Limb (tissue), 2 donors: Measurements from ENCODE around the gene ARFIP1.

Source experiments
- DNase-seq, 2 donors: peaks; one replicate each; pipeline ENCODE4 v3.0.0-alpha.2; 2016; ENCODE audit errors: extremely low spot score in 2 of 2

The ARFIP1 gene

GRCh38 chr4:152938237-152938947 is 158.6 kb downstream of the ARFIP1 start:
- no peak for DNase-seq

- DNase-seq, result no peak
These were observed 159.9 kb downstream of the ARFIP1 start for GRCh38 chr4:152939621-152940020.

DNA sequence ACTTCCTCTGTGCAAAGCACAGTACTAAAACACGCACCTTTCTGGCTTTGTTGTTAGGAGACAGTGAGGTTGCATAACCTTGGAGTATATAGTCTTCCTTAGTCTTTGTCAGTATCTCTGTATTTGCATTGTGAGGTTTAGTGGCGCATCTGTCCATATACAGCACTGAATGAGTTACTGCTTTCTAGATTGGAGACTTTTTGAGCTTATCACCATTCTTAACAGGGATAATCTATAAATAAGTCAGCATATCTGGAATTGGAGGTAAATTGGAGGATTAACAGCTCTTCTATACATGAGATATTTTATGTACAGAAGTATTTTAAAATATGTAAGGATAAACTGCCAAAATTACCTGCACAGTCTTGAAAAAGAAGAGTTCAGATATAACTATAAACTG is 160.7 kb downstream of the ARFIP1 start:
- no peak for DNase-seq

GRCh38 chr4:152941411-152941810 is 161.7 kb downstream of the ARFIP1 start:
- no peak for DNase-seq

- no peak for DNase-seq
These were observed 162.6 kb downstream of the ARFIP1 start for GRCh38 chr4:152942346-152942745.

GRCh38 chr4:152943672-152944071 is 163.9 kb downstream of the ARFIP1 start:
- peak in 1 of 2 donors; percentile 66 for DNase-seq

DNA sequence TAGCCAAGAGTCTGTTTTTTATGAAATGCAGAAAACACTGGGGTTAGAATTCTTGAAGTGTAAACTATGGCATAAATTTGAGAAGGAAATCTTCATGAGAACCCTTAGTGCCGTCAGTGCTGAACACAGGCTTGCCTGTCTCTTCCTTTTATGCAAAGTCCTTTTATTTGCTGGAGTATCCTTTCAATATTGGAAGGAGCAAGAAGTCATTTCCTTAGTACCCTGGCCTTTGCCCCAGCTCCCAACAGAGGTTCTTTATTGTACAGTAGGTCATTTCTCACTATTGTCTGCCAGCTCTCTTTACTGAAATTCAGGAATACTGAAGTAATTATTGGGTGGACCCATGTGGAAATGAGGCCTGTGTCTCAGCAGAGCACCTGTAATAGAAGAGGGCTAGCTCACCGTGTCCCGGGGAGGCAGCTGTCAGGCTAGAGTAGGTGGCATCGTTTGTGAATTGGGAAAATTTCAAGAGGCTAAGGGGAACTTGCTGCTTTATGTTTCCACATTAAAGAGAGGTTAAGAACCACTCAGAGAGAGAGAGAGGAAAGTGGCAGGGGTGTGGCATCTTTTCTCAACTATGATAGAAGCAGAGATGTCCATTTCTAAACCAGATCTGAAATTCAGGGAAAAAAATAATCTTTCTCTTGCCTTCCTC is 165.0 kb downstream of the ARFIP1 start:
- DNase-seq, result no peak

GRCh38 chr4:152945639-152946038 is 165.9 kb downstream of the ARFIP1 start:
- no peak for DNase-seq

GRCh38 chr4:152946446-152946845 is 166.7 kb downstream of the ARFIP1 start:
- no peak for DNase-seq

GRCh38 chr4:152947311-152947710 is 167.6 kb downstream of the ARFIP1 start:
- DNase-seq, result no peak

GRCh38 chr4:152949930-152950329 is 170.2 kb downstream of the ARFIP1 start:
- no peak for DNase-seq

GRCh38 chr4:152950402-152951274 is 170.9 kb downstream of the ARFIP1 start:
- DNase-seq, result no peak

DNA sequence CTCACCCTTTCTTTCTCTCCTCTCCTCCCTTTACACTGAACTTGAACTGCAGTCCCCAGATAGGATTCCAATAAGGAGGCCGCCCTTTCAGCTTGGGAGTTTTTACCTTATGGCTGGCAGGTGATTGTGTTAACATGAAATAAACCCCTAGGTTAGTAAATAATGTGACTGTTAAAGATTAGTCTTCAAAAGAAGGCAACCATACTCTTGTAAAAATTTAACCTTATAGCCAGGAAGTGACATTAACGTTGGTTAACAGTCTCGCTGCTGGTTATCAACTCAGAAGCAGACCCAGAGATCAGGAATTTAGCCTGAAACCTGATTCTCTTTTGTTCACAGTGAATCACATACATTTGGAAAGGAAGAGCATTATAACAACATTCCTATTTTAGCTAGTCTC is 171.6 kb downstream of the ARFIP1 start:
- DNase-seq, result no peak

DNA sequence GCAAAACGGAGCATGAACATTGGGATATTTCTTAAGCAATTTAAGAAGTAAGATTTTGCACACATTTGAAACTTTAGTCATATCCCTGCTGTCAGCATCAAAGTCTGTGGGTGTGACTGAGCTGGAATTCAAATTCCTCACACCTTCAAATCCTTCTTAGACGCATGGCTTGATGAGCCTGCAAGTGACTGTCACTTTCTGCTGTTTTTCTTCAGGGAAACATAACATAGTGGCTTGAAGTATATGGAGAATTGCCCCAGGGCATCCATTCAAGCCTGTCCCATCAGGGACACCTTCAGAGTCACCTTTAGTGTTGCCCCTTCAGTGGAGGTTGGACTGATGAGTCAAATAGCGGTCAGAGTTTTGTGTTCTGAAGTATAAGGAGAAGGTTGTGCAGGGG is 173.8 kb downstream of the ARFIP1 start:
- DNase-seq, result no peak

- DNase-seq, result no peak
These were observed 175.0 kb downstream of the ARFIP1 start for GRCh38 chr4:152954741-152955140.

DNA sequence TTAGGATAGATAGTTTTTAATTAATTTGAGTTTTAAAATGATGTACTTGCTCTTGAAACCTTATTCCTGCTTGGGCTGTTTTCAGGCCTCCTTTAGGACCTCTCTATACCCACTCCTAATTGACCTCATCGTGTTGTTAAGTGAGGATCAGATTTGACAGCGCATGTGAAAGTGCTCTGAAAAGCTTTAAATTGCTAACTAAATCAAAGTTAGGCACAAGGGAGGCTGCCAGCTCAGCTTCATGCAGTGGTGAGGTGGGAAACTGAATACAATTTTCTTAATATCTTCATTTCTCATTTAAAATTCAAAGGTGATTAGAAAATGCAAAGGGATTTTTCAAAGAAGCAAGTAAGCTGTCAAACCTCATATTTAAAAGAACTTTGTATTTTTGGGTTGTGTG is 176.4 kb downstream of the ARFIP1 start:
- no peak for DNase-seq

DNA sequence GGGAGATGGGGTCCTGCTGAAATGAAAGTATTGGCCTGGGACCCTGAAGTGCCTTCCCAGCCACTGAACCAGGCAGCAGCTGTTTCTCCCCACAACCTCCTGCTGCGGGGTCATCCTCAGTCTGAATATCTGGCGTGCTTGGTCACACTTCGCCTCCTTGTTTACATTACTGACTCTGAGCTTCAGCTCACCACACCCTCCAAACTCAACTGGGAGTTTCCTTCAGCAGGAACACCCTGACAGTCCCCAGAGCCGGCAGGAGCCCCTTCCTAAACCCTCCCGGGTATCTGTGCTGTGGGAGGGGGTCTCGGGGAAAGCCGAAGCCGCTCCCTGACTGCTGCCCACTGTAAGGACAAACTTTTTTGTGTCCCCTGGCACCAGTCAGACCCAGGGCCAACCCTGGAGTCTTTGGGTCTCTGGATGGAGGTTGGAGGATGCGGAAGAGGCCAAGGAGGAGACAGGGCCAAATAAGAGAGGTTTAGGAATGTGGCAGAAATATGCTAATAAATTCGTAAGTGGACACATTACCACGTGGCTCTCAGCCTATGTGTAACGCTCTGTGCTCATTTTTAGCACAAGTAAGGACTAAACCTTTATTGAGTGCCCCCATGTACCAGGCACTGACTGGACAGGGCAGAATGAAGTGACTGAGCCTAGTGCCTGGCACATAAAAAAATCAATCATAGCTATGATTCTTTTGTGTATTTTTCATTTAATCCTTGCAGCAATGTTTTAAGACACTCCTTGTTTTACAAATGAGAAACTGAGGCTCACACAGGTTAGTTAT is 177.1 kb downstream of the ARFIP1 start:
- DNase-seq, result no peak

DNA sequence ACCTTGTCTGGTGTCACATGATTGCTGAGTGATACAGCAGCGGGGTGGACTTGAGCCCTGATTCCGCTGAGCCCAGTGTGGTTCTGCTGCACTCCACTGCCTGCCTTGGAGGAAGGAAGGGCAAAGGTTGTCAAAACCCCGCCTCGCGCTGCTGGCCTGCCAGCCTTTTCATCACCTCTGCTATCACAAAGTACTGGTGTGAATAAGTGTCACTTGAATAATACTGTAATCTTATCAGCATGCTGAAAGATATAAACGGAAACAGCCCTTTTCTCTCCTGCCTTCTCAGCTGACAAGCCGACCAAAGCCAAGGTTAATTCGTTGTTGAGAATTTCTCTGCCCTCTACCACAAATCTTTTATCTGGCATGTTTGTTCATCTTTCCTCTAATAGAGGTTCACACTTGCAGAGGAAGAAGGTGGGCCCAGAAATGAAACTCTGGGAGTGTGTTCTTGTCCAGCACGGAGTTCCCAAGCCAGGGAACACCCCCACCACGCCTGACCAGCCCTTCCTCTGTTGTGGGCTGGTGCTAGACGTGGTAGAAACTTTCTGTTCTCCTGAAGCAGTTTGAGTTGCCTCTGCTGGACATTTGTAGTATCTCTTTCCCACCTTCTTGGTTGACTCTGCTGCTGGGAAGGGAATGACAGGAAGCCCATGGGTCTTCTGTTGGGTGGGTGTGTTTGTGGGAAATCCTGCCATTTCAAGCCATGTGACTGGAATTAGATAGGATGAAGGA is 177.8 kb downstream of the ARFIP1 start:
- DNase-seq, result no peak

DNA sequence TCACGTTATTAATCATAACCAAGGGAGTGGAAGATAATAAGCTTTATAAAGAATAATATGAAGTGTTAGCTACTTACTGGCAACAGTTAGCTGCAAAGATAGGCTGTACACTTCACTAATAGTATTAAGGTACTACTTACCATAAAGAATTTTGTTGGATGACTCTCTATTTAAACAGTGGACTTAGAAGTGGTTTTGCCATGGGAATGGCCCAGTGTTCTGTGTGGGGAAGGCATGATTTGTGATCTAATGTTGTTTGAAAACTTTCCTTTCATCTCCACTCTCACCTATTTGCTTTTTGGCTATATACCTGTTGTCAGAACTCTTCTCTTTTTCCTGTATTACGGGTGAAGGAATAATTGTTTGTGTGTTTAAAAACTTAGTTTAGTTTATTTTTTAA is 179.3 kb downstream of the ARFIP1 start:
- DNase-seq, result no peak

DNA sequence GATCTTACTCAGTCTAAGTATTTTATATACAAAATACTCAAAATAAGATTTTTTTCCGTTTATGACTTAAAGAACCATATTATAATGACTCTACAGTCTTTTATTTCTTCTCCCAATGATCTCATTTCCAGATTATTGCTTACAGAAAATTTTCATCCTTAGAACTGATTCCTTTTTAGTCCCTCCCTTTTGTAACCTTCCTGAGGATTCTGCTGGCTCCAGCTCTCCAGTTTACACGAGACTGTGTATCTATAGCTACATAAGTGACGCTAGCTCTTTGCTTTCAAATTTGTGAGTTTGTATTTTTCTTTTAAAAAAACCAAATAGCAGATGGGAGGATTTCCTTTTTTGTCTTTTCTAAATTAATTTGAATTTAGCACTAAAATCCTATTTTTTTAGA is 180.3 kb downstream of the ARFIP1 start:
- DNase-seq, result no peak
